ENCODE results near the gene CFTR. TPM values are rescaled to one million over a fixed set of nuclear protein-coding genes. Genes with fewer than 3 reads are reported as not detected.

Gene CFTR
- total RNA-seq, 1 donor: 0.43 TPM

DNA sequence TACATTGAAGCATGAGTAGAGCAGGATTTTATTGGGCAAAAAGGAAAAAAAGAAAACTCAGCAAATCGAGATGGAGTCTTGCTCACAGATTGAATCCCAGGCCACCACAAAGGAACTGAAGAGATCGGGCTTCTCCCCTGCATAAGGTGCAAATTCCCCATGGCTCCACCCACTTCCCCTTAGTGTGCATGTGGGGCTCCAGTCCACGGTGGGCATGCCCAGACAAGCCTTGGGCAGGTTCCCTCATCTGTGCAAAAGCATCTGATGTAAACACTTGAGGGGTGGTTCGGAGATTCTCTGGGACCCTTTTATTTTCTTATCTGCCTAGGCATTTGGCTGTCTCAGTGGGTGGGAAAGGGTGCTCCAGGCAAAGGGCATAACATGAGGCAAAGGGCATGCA is 150.7 kb downstream of the CFTR start:
- TF ChIP-seq, protein P1, sequence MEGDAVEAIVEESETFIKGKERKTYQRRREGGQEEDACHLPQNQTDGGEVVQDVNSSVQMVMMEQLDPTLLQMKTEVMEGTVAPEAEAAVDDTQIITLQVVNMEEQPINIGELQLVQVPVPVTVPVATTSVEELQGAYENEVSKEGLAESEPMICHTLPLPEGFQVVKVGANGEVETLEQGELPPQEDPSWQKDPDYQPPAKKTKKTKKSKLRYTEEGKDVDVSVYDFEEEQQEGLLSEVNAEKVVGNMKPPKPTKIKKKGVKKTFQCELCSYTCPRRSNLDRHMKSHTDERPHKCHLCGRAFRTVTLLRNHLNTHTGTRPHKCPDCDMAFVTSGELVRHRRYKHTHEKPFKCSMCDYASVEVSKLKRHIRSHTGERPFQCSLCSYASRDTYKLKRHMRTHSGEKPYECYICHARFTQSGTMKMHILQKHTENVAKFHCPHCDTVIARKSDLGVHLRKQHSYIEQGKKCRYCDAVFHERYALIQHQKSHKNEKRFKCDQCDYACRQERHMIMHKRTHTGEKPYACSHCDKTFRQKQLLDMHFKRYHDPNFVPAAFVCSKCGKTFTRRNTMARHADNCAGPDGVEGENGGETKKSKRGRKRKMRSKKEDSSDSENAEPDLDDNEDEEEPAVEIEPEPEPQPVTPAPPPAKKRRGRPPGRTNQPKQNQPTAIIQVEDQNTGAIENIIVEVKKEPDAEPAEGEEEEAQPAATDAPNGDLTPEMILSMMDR (IDR thresholded peaks at IDR 0.05; ENCODE audit: insufficient read depth, low read depth, low read length): no peak
- no peak overlapping the region for H3K4me3 ChIP-seq (ENCODE audit: low read depth, low read length)
- DNase-seq (ENCODE audit: low read depth): no peak

DNA sequence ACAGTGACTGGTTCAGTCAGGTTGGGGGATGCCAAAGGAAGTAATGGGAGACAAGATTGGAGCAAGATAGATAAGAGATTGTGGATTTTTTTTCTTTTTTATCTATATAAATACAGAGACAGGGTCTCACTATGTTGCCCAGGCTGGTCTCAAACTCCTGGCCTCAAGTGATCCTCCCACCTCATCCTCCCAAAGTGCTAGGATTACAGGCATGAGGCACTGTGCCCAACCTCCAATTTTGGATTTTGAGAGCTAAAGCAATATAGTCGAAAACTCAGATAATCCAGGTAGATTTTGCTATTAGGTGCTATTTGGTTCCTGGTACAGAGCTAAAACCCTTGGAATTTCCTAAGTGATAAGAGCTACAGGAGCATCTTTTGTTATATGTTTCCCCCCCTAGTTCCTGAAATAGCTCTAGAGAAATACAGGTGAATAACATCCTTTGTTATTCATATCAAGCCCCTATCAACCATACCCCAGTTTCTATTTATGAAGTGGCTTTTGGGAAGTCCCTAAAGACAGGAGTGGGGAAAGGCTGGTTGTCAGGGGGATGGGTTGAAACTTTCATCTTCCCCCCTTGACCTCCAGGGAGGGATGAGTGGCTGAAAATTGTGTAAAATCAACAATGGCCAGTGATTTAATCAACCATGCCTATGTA is 151.2 kb downstream of the CFTR start:
- no peak for DNase-seq (ENCODE audit: low read depth)
- H3K4me3 ChIP-seq (ENCODE audit: low read depth, low read length): no peak overlapping the region
- TF ChIP-seq, protein P1 (IDR thresholded peaks at IDR 0.05; ENCODE audit: insufficient read depth, low read depth, low read length): no peak

DNA sequence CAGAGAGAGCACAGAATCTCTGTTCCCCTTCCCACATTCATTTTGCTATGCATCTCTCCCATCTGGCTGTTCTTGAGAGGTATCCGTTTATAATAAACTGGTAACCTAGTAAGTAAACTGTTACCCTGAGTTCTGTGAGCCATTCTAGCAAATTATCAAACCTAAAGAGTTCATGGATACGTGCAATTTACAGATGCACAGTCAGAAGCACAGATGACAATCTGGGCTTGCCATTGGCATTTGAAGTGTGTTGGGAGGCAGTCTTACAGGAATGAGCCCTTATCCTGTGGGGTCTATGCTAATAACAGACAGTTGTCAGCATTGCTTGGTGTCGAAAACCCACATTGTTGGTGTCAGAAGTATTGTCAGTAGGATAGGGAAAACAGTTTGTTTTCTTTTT is 151.8 kb downstream of the CFTR start:
- TF ChIP-seq, protein P1 (IDR thresholded peaks at IDR 0.05; ENCODE audit: insufficient read depth, low read depth, low read length): no peak
- no peak for DNase-seq (ENCODE audit: low read depth)
- H3K4me3 ChIP-seq (ENCODE audit: low read depth, low read length): no peak overlapping the region

DNA sequence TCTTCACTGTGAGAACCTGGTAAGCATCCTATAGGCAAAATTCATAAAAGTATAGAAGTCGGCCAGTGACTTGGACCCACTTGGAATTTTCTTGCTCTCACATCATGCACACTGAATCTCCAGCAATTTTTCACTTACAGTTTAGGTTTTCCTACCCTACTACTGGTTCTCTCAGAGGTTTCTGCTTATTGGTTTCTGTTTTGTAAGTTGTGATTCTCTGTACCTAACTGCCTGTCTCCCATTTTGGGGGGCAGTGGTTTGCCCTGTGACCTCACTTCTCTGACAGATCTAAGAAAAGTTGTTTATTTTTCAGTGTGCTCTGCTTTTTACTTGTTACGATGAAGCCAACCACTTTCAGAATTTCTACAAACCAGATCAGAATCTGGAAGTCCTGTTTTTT is 158.1 kb downstream of the CFTR start:
- TF ChIP-seq, protein P1 (IDR thresholded peaks at IDR 0.05; ENCODE audit: insufficient read depth, low read depth, low read length): no peak
- no peak for DNase-seq (ENCODE audit: low read depth)
- H3K4me3 ChIP-seq (ENCODE audit: low read depth, low read length): no peak overlapping the region

DNA sequence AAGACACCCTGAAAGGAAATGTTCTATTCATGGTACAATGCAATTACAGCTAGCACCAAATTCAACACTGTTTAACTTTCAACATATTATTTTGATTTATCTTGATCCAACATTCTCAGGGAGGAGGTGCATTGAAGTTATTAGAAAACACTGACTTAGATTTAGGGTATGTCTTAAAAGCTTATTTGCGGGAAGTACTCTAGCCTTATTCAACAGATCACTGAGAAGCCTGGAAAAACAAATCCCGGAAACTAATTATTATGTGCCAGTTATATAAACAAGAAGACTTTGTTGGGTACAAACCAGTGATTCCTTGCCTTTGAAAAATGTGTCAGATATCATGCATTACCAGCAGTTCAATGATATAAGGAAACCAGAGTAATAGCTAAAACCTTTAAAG is 160.1 kb downstream of the CFTR start:
- H3K4me3 ChIP-seq (ENCODE audit: low read depth, low read length): no peak overlapping the region
- no peak for DNase-seq (ENCODE audit: low read depth)
- TF ChIP-seq, protein P1 (IDR thresholded peaks at IDR 0.05; ENCODE audit: insufficient read depth, low read depth, low read length): no peak

DNA sequence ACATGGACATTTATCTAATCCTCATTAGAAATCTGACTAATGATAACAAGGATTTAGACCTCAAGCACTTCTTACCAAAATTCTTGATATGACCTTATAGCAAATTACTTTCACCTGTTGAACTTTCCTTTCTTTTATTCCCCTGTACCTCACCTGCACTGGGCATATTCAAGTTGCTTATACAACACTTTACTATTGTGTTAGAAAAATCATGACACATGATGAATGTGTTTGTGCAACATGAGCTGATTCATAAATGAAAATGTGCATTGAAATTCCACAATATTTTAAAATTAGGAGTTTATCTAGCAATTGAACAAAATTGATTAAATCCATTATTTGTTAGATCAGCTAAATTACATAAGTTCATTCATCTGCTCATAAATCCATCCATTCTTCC is 160.6 kb downstream of the CFTR start:
- TF ChIP-seq, protein P1 (IDR thresholded peaks at IDR 0.05; ENCODE audit: insufficient read depth, low read depth, low read length): no peak
- H3K4me3 ChIP-seq (ENCODE audit: low read depth, low read length): no peak overlapping the region
- no peak for DNase-seq (ENCODE audit: low read depth)

All from fibroblast of villous mesenchyme (primary cell).